ENCODE measurements around the gene POLE. TPM values are rescaled to one million over a fixed set of nuclear protein-coding genes. Genes with fewer than 3 reads are reported as not detected.

The POLE gene
- total and polyA plus RNA-seq, 9 of the 15 experiments (the other 6 are each of a cell fraction or from before 2014, with no cell fraction given): 2.4 to 154 (median 49.6) TPM

DNA sequence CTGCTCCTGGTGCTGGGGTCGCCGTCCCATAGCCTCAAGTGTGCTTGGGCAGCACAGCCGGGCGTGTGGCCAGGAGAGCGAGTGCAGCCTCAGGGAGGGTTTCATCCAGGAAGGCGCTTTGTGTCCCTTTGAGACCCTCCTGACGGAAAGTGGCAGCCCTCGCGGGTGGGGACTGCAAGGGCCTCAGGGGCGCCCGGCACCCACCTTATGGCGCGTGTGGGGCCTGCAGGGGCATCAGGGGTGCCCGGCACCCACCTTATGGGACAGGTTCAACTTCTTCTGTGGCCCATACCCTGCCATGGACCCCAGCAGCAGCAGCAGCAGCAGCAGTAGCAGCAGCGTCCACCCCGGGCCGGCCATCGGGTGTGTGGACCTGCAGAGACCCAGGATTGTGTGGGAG, 81.2 kb downstream of the POLE start:
- intact Hi-C loops (cut with micrococcal nuclease) (no loop called here), in situ Hi-C loops (cut with MboI) (no loop called here)
- no peak overlapping the region for H3K4me2 ChIP-seq (ENCODE audit: insufficient read depth, low read length)
- H3K9me1 ChIP-seq (ENCODE audit: control insufficient read depth, insufficient read depth, low read length): no peaks in the 10 kb centered on the region
- no peak overlapping the region for H3K4me3 ChIP-seq
- H4K20me1 ChIP-seq (replicated peaks; ENCODE audit: control insufficient read depth, insufficient read depth, low read length): no peaks in the 10 kb centered on the region
- H2AFZ ChIP-seq (ENCODE audit: low read depth, low read length): no peak overlapping the region
- BruUV-seq (replicated peaks): no TSS peak
- no peaks in the 10 kb centered on the region for H3K9me3 ChIP-seq (replicated peaks; ENCODE audit: control insufficient read depth, insufficient read depth, low read depth, low read length)
- ChIA-PET CTCF (ENCODE audit: low intra/inter-chr PET ratio) (no interaction called here), POLR2A (interaction anchor here (0.6 kb wide), 1 partner anchor 42 kb away, joined by 3 read pairs; no protein-coding TSS in a partner anchor)
- no peaks in the 10 kb centered on the region for H3K36me3 ChIP-seq (ENCODE audit: control insufficient read depth, insufficient read depth, low read length)
- no peak overlapping the region for H3K9ac ChIP-seq (ENCODE audit: insufficient read depth in 1 of 2, low read depth in 2 of 2, low read length in 2 of 2)
- ATAC-seq (no peak), DNase-seq (ENCODE audit: extremely low read depth in 1 of 4, low spot score in 3 of 4) (no peak), FAIRE-seq (no peak)
- TF ChIP-seq BRD9 (IDR thresholded peaks at IDR 0.05; ENCODE audit: low read depth, partially characterized antibody) (no peak), PTTG1 (tag; IDR thresholded peaks at IDR 0.05; ENCODE audit: low read depth) (no peak), MYNN (IDR thresholded peaks at IDR 0.05) (no peak), MYNN (CRISPR knock-in tag; IDR thresholded peaks at IDR 0.05) (no peak), ZNF146 (CRISPR knock-in tag; IDR thresholded peaks at IDR 0.05; ENCODE audit: unreplicated experiment) (no peak)
- TF ChIP-seq, protein P1, sequence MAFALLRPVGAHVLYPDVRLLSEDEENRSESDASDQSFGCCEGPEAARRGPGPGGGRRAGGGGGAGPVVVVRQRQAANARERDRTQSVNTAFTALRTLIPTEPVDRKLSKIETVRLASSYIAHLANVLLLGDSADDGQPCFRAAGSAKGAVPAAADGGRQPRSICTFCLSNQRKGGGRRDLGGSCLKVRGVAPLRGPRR (CRISPR knock-in tag; IDR thresholded peaks at IDR 0.05): no peak
- H3K27ac ChIP-seq (ENCODE audit: extremely low read depth, low read depth, low read length): no peak overlapping the region
- peaks cover 2 to 60% of the 10 kb centered on the region in 2 experiments; a peak in 3 of 5 replicates for H3K4me1 ChIP-seq (replicated peaks in 1 of 2; ENCODE audit: control insufficient read depth in 2 of 2, insufficient read depth in 2 of 2, low read length in 2 of 2)
- WGBS (ENCODE audit: insufficient coverage, low coverage, missing lambda C conversion rate): 0% methylated on average over 12 of the region's 18 CpGs
- H3K27me3 ChIP-seq (ENCODE audit: control insufficient read depth in 2 of 2, insufficient read depth in 2 of 2, low read length in 2 of 2): peaks cover 47 to 86% of the 10 kb centered on the region in 2 experiments
- H3K79me2 ChIP-seq (ENCODE audit: control insufficient read depth, insufficient read depth, low read length): no peaks in the 10 kb centered on the region
